HT1080 (cell line): ENCODE results near the gene ZBTB12. TPM values are rescaled to one million over a fixed set of nuclear protein-coding genes. Genes with fewer than 3 reads are reported as not detected.
"Not testable (repeated sequence)": the region's sequence is repeated elsewhere in the genome, so short reads cannot be mapped to it uniquely, and the experiment has no call there.

Source experiments
- DNase-seq: peaks from one replicate; pipeline ENCODE4 v3.0.0-alpha.2; 2015; ENCODE audit warnings: low read depth
- total RNA-seq: library from RNA; depleted of rRNA; stranded (reverse); fragments of >200 nt; shearing (Covaris generic); gene quantifications from 2 replicates; pipeline ENCODE4 v1.2.3, GENCODE V29; 2014

Gene ZBTB12
- total RNA-seq, 1 experiment from 2014 or later: 15.1 TPM

DNA sequence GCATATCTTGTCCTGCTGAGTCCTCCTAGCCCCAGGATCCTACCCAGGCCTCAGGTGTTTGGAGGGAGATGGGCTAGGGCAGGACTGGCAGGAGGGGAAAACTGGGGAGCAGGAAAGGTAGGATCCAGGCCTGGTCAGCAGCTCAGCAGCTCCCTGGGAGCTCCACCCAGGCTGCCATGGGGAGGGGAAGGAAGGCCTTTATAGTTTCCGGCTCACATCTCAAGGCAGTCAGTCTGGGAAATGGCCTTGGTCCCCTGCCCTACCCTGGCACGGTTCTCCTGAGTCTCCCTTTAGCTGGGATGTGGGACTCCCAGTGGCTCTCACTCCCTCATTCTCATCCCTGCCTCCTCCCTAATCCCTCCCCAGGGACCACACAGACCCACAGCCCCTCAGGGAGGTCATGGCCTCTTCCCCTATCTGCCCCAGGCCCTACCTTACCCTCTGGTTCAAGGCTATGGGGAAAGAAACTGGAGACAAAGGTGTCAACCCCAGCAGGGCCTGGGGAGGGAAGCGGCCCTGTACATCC lies 24.7 kb downstream of the ZBTB12 start:
- DNase-seq: no peak

DNA sequence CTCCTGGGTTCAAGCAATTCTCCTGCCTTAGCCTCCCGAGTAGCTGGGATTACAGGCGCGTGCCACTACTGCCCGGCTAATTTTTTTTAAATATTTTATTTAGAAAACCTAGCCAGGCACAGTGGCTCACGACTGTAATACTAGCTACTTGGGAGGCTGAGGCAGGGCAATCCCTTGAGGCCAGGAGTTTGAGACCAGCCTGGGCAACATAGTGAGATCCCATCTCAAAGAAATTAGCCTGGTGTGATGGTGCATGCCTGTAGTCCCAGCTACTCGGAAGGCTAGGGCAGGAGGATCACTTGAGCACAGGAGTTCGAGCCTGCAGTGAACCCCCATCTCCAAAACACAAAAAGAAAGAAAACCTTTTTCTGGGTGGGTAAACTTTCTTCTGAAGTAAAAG lies 25.5 kb downstream of the ZBTB12 start:
- DNase-seq: no peak

DNA sequence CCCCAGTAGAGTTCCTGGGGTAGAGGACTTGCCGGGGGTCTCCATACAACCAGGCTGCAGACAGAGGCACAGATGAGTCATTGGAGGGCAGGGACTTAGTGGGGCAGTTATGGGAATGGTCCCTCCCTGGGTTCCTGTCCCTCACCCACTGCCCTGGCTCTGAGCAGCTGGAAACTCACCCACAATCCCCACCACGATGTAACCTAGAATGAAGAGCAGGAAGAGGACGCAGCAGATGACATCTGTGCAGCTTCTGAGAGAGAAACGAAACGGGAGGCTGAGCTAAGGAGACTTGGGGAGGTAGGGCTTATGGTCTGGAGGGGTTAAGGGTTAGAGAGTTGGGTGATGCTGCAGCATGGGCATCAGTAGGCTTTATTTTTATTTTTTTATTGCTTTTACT lies 26.0 kb downstream of the ZBTB12 start:
- DNase-seq: no peak

DNA sequence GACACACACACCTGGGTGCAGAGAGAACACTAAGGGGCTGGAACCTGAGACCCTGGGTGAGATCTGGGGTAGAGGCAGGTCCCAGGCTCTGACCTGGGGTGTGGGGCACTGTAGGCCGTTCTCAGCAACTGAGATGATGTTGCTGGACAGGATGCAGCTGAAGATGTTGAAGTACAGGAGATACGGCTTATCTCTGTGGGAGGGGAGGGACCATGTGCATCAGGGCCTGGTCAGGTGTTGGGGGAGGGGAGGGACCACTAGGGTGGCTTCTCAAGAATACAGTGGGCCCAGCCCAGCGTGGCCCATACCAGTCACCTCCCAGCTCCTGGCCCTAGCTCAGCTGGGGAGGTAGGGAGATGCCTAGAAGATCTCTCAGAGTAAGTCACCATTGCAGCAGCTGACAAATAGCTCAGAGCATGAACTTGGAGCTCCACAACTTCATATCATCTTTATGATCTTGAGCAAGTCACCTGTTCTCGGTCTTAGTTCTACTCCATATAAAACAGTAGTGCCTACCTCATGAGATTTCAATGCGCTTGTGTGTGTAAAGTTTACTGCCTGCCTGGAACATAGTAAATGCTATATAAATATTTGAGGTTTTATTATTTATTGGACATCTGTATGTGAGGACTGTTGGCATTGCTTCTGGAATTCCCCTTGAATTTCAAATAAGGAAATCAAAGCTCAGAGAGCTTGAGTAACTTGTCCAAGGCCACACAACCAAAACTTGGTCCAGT lies 26.9 kb downstream of the ZBTB12 start:
- DNase-seq: no peak

DNA sequence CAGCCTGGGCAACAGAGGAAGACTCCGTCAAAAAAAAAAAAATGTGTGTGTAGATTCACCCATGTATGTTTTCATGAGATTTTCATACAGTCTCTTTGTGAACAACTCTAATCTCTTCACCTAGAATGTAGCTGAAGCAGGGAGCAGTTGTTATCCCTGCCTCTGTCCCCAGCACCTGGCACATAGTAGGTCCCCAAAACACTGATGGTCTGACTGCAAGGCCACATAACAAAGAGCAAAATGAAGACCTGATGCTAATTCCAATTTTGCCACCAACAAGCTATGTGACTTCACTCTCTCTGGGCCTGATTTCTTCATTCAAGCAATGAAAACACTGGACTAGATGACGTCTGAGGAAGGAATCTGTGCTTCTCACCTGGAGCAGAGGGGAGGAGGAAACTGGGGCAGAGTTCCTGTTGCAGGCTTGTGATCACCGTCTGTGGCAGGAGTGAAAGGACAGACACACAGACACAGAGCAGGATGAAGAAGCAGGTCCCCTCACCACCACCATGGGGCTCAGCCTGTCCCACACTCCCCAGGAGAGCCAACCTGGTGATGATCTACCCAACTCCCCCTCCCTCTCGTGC lies 27.7 kb downstream of the ZBTB12 start:
- DNase-seq: no peak

DNA sequence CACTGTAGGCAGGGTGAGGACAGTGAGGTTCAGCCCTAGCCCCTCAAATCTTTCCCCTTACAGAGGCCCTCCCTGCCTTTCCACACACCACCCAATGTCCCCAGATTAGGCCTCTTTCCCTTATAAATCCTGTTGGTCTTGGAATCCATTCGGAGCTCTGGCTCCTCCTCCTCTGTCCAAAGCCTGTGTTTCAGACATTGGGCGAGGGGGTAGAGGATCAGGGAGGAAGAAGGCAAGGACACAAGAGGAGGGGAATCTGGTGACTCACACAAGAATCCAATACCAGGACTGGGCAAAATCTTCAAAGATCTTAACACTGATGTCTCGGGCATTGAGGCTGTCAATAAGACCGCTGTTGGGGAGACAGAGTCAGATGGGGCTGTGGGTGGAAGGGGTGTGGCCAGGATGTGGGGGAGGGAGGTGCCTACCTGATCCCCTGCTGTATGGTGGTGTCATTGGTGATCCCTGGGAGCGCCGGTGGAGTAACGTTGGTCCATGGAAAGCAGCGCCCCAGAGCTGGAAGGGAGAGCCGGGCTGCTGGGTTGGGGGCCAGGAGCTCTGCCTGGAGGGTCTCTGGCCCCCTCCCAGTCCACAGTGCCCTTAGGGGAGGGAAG lies 30.7 kb downstream of the ZBTB12 start:
- peak; percentile 39 for DNase-seq

DNA sequence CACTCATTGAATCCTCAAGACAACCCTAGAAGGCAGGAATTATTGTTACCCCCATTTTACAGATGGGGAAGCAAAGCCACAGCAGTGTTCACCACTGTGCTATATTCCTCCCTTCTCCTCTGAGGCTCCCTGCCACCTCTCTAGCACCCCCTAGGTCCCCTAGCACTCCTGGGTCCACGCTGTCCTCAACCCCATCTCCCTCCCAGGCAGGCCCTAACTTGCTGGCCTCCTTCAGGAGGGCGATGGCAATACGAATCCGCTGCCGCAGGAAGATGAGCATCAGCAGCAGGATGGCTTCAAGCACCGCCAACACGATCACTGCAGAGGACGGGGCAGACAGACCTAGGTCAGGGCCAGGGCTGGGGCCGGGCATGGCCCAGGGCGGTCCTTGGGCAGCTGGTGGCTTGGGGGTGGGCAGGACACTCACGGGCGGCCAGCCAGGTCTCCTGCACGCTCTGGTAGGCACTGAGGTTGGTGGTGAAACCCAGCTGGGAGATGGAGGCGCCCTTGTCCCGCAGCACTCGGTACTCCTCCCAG lies 31.4 kb downstream of the ZBTB12 start:
- no peak for DNase-seq

DNA sequence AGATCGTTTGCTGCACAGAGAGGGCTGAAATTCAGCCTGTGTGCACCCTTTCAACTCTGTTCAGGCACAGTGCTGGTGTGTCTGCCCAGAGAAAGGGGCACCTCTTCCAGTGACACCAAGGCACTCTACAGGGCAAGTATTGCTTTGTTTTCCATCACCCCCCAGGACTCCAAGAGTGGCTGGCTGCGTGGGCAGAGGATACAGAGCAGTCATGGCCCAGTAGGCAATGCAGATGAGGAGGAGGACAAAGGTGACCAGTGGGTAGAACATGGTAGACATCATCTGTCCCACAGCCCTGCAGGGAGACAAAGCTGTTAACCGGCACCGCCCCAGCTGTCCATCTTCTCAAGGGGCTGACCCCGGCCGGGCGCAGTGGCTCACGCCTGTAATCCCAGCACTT lies 32.5 kb downstream of the ZBTB12 start:
- no peak for DNase-seq

DNA sequence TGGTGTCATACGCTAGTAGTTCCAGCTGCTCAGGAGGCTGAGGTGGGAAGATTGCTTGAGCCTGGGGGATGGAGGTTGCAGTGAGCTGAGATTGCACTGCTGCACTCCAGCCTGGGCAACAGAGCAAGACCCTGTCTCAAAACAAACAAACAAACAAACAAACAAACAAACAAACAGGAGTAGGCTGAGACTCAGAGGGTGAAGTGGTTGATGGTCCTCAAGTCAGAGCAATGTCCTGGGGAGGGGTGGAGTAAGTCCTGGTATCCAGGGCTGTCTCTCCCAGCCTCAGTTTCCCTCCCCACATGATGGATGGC lies 33.3 kb downstream of the ZBTB12 start:
- DNase-seq: not testable (repeated sequence)

DNA sequence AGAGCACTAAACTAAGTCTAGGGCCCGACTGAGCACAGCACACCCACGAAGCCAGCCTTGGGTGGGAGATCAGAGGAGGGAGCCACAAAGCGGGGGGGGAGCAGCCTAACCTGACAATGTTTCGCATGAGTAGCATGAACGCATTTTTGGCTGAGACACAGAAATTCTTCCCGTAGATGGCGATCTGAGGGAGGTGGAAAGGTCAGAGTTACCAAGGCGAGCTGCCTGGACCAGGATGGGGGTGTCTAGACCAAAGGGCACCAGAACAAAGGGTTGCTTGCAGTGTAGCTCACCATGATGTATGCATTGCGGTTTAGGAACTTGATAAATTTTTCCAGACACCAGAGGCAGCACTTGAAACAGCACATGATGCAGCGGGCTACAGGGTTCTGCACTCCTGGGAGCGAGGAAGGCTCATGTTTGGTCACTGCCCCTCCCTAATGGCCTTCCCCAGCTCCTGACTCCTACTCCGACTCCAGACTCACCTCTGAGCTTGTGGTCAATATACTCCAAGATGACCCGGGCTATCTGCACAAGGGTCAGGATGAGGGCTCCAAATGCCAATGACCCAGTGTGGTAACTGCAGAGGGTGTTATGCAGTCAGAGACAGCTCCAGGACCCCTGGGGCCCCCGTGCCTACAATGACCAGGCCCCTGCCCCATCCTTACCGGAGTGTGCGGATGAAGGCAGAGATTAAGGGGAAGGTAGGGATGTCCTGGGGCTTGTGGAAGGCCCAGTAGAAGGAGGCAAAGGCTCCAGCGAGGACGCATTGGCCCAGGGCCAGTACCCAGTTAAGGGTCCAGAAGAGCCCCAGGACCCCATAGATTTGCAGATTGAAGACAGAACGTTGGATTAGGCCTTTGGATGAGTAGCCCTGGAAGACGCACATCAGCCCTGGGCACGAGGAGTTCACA lies 36.4 kb downstream of the ZBTB12 start:
- no peak for DNase-seq

DNA sequence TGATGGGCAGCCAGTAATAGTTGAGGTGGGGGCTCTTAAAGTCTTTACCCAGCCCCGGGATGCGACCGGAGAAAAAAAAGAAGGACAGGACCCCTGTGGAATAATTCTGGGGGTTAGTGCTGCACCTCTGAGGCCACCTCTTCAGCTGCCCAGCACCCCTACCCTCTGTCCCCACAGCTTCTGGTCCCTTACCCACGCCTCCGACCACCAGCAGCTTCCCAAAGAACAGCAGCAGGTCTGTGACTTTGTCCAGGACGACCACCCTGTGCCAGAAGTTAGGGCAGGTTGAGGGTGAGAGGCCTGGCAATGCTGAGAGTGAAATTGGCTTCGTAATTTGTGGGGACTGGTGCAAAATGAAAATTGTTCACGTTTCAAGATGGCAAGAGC lies 37.1 kb downstream of the ZBTB12 start:
- no peak for DNase-seq

DNA sequence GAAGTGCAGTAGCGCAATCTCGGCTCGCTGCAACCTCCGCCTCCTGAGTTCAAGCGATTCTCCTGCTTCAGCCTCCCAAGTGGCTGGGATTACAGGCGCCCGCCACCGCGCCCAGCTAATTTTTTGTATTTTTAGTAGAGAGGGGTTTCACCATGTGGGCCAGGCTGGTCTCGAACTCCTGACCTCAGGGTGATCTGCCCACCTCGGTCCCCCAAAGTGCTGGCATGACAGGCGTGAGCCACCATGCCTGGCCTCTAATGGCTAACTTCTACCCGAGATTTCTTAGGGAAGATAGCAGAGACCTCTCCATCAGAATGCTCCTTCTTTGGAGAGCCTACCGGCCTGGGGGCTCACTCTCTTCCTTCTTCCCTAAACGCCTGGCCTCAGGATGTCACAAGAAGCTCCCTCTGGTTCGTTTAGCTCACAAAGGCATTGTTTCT lies 37.7 kb downstream of the ZBTB12 start:
- DNase-seq: not testable (repeated sequence)

DNA sequence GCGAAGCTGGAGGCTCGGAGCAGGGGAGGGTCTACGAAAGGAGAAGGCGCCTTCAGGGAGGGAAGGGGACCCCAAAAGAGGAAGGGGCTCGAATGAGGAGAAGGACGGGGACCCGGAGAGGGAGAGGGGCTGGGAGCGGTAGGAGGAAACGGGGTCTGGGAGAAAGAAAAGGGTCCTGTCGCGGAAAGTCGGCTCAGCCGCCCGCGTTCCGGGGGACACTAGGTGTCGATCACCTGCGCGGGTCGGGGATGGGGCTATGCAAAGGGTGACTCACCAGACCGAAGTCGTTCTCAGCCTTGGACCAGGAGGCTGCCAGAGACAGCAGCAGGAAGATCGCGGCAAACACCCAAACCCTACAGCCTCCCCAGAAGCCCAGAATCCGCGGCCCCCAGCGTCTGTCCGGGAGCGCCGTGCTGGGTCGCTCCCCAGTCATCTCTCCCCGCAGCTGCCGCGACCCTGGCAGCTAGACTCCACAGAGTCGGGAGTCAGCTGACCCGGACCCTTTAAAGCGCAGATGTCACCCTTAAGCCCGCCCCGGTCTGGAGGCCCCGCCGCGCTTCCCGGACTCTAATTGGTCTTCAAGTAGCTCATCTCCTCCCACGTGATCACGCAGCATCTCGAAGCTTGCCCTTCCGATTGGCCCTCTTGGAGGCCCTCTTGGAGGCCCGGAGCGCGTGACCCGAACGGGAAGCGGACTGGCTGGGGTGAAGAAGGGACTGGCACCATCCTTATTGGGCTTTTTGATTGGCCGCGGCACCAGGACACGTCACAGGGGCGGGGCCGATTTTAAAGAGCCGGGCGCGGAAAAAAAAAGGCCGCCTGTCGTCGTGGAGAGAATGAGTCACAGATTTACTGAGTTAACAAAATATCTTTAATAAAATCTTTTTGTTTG lies 39.3 kb downstream of the ZBTB12 start, which contains the start of gene NEU1:
Gene NEU1, minus strand, starts transcription at position 478 of the 892 bp plus-strand sequence. Its CDS starts 45 bp downstream, at position 433.
- DNase-seq: peak; percentile 100

DNA sequence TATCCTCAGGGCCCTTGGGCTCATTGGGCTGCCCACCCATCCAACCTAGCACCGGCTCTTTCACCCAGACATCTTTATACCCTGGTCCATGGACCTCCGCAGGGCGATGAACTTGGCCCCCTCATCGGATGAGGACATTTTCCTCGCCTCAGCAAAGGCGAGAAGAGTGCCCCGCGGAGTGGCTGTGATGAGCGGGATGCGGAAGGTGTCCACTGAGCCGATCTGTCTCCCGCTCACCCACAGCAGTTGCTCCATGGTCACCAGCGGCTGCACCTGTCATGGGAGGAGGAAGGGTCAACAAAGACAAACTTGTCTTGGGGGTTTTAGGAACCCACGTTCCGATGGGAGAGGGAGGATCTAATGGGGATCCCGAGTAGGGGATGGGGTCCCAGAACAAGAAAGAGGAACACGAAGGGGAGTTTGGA lies 40.0 kb downstream of the ZBTB12 start:
- no peak for DNase-seq

DNA sequence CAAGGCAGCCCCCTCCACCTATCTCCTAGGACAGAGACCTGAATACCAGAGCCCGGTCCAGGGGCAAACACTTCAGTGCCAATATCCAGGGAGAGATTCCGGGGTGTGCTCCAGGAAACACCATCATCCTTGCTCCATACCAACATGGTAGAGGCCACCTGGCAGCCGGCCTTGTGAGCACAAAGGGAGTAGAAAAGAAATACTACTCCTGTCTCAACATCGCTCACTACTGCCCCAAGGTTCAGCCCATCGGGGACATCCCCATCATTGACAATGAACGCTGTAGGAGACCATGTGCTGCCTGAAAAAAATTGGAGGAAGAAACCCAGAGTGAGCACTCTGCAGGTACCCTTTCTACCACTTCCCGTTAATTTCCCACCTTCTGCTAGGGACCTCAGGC lies 40.7 kb downstream of the ZBTB12 start:
- DNase-seq: no peak

DNA sequence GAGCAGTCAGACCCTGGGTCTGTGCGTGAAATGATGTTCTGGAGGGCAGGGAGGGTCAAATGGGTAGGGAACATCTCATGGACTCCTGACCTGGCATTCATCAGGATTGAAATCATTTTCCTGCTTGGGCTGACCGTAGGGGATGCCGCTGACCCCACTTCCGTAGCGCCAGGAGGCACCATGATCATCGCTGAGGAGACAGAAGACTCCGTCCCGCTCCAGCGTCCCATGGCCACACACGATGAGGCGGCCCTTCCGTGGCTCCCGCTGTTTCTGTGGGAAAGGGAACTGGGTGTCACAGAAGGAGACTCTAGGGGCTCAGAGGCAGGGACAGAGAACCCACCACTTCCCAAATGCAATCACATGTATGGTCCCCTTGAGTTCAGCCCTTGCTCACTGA lies 41.5 kb downstream of the ZBTB12 start:
- DNase-seq: no peak

DNA sequence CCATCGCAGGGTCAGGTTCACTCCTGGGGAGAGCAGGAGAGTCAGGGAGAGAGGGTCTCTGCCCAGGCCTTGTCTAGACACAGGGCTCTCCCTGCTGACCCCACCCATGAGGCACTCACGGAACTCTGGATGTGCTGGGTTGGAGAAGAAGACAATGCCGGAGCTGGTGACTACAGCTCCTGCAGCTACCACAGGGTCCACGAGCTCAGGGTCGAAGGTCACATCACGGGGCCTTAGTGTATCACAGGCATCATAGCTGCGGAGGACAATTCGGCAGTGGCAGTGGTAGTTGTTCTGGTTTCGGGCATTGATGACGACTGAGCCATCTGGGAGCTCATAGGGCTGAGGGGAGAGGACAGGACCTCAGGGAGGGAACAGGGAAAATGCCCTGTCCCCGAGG lies 42.0 kb downstream of the ZBTB12 start:
- DNase-seq: no peak

DNA sequence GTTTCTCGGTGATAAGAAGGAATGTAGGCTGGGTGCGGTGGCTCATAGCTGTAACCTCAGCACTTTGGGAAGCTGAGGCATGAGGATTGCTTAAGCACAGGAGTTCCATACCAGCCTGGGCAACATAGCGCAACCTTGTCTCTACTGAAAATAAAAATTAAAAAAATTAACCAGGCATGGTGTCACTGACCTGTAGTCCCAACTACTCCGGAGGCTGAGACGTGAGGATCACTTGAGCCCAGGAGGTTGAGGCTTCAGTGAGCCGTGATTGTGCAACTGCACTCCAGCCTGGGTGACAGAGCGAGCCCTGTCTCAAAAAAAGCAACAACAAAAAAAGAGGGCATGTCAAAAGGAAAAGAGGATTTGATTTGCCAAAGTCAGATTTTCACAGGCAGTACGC lies 43.2 kb downstream of the ZBTB12 start:
- no peak for DNase-seq

DNA sequence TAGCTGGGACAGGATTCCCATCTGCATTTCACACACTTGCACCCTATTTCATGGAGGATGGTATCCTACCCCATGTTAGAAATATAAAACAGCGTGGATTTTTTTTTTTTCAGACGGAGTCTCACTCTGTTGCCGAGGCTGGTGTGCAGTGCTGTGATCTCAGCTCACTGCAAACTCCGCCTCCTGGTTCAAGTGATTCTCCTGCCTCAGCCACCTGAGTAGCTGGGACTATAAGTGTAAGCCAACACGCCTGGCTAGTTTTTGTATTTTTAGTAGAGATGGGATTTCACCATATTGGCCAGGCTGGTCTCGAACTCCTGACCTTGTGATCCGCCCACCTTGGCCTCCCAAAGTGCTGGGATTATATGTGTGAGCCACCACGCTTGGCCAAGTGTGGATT lies 44.1 kb downstream of the ZBTB12 start:
- not testable (repeated sequence) for DNase-seq
